HepG2 (cell line): ENCODE results near the gene MPO. TPM values are rescaled to one million over a fixed set of nuclear protein-coding genes. Genes with fewer than 3 reads are reported as not detected.
A peak's percentile ranks its signal among the peaks of the same experiment; 100 is the strongest.

Experiments
- ELF3 ChIP-seq: IDR thresholded peaks from 2 replicates; pipeline ENCODE4 v1.6.1; 2016; ENCODE audit warnings: missing genetic modification reagents, missing compliant biosample characterization
- ERF ChIP-seq: IDR thresholded peaks from 2 replicates; pipeline ENCODE4 v1.6.1; 2018; ENCODE audit warnings: missing biosample characterization, missing genetic modification reagents
- GZF1 ChIP-seq: sonication (generic); formaldehyde crosslinking; IDR thresholded peaks from 2 replicates; pipeline ENCODE4 v1.5.1; 2020; ENCODE audit warnings: mild to moderate bottlenecking, missing genetic modification reagents
- HMG20B ChIP-seq: conservative IDR thresholded peaks from 2 replicates; pipeline ENCODE4 v1.6.1; 2016; ENCODE audit warnings: missing genetic modification reagents, missing compliant biosample characterization
- KLF12 ChIP-seq: sonication (generic); formaldehyde crosslinking; IDR thresholded peaks from 2 replicates; pipeline ENCODE4 v1.4.0; 2020; ENCODE audit warnings: missing genetic modification reagents, borderline replicate concordance
- MTF2 ChIP-seq: sonication (generic); formaldehyde crosslinking; IDR thresholded peaks from 2 replicates; pipeline ENCODE4 v1.5.0; 2020; ENCODE audit warnings: missing genetic modification reagents, borderline replicate concordance
- NCOA5 ChIP-seq: sonication (generic); formaldehyde crosslinking; IDR thresholded peaks from 2 replicates; pipeline ENCODE4 v1.4.0; 2020; ENCODE audit warnings: missing genetic modification reagents
- NFATC3 ChIP-seq: sonication (generic); formaldehyde crosslinking; IDR thresholded peaks from 2 replicates; pipeline ENCODE4 v1.5.1; 2020; ENCODE audit warnings: mild to moderate bottlenecking, missing genetic modification reagents
- NFE2 ChIP-seq: sonication (generic); formaldehyde crosslinking; IDR thresholded peaks from 2 replicates; pipeline ENCODE4 v1.4.0; 2020; ENCODE audit warnings: missing genetic modification reagents
- NFKB2 ChIP-seq: sonication (generic); formaldehyde crosslinking; IDR thresholded peaks from 2 replicates; pipeline ENCODE4 v1.4.0; 2020; ENCODE audit warnings: missing genetic modification reagents, borderline replicate concordance
- NFYC ChIP-seq: IDR thresholded peaks from 2 replicates; pipeline ENCODE4 v1.6.1; 2016; ENCODE audit warnings: missing genetic modification reagents, missing compliant biosample characterization
- NR2C2 ChIP-seq: sonication (generic); formaldehyde crosslinking; IDR thresholded peaks from 2 replicates; pipeline ENCODE4 v1.4.0; 2020; ENCODE audit warnings: missing genetic modification reagents, mild to moderate bottlenecking, moderate library complexity, borderline replicate concordance
- RBFOX2 ChIP-seq: fragments of 200-400 bp; formaldehyde crosslinking; IDR thresholded peaks from 2 replicates; pipeline ENCODE4 v1.6.1; 2017; ENCODE audit warnings: low read depth, mild to moderate bottlenecking, low read length
- TMF1 ChIP-seq: sonication (generic); formaldehyde crosslinking; IDR thresholded peaks from 2 replicates; pipeline ENCODE4 v1.8.1; 2022; ENCODE audit warnings: low read depth, missing genetic modification reagents
- ZBTB38 ChIP-seq: sonication (generic); formaldehyde crosslinking; IDR thresholded peaks from 2 replicates; pipeline ENCODE4 v1.5.1; 2020; ENCODE audit warnings: mild to moderate bottlenecking, missing genetic modification reagents
- ZBTB7B ChIP-seq: sonication (generic); formaldehyde crosslinking; IDR thresholded peaks from 2 replicates; pipeline ENCODE4 v1.4.0; 2020; ENCODE audit warnings: missing genetic modification reagents
- ZNF768 ChIP-seq: sonication (generic); formaldehyde crosslinking; IDR thresholded peaks from 2 replicates; pipeline ENCODE4 v1.4.0; 2020; ENCODE audit warnings: missing genetic modification reagents
- ZNF780A ChIP-seq: sonication (generic); formaldehyde crosslinking; IDR thresholded peaks from 2 replicates; pipeline ENCODE4 v1.8.0; 2022; ENCODE audit warnings: mild to moderate bottlenecking, missing genetic modification reagents, moderate library complexity
- ZNF83 ChIP-seq: sonication (generic); formaldehyde crosslinking; IDR thresholded peaks from 2 replicates; pipeline ENCODE4 v1.4.0; 2020; ENCODE audit warnings: missing genetic modification reagents, mild to moderate bottlenecking, borderline replicate concordance
- polyA plus RNA-seq, 8 experiments: library from polyadenylated mRNA; depleted of rRNA in 3 of 8; stranded (reverse) in 7 of 8; unstranded in 1 of 8; fragments of >200 nt; fragmentation: Illumina TruSeq in 4 of 8; extraction: Trizol in 4 of 8; gene quantifications; 2 replicates each; pipeline versions ENCODE4 v1.2.1 to v1.2.3, GENCODE V29; 2011 to 2016; ENCODE audit warnings: low read depth in 4 of 8, missing spikeins in 1 of 8, mixed read lengths in 1 of 8; ENCODE audit not compliant: insufficient read depth in 1 of 8
- total RNA-seq, 5 experiments: library from RNA; depleted of rRNA; stranded (reverse); fragments of >200 nt; fragmentation: Illumina TruSeq; extraction: Trizol; gene quantifications; 2 replicates each; pipeline ENCODE4 v1.2.3, GENCODE V29; 2016; ENCODE audit warnings: low read depth in 1 of 5
- TF ChIP-seq, protein P1 (sequence below): IDR thresholded peaks from 2 replicates; pipeline ENCODE4 v1.6.1; 2016; ENCODE audit warnings: low read depth, borderline replicate concordance
- TF ChIP-seq, protein P2 (sequence below): sonication (generic); formaldehyde crosslinking; IDR thresholded peaks from 2 replicates; pipeline ENCODE4 v1.4.0; 2020; ENCODE audit warnings: missing genetic modification reagents, borderline replicate concordance
- TF ChIP-seq, protein P3 (sequence below): sonication (generic); formaldehyde crosslinking; IDR thresholded peaks from 2 replicates; pipeline ENCODE4 v1.4.0; 2020; ENCODE audit warnings: missing genetic modification reagents
- TF ChIP-seq, protein P4 (sequence below): fragments of 450-650 bp; IDR thresholded peaks from 2 replicates; pipeline ENCODE4 v1.6.1; 2017

The MPO gene
- total and polyA plus RNA-seq, 2 of the 13 experiments (the other 11 are each of a cell fraction or from before 2014, with no cell fraction given) = not detected

DNA sequence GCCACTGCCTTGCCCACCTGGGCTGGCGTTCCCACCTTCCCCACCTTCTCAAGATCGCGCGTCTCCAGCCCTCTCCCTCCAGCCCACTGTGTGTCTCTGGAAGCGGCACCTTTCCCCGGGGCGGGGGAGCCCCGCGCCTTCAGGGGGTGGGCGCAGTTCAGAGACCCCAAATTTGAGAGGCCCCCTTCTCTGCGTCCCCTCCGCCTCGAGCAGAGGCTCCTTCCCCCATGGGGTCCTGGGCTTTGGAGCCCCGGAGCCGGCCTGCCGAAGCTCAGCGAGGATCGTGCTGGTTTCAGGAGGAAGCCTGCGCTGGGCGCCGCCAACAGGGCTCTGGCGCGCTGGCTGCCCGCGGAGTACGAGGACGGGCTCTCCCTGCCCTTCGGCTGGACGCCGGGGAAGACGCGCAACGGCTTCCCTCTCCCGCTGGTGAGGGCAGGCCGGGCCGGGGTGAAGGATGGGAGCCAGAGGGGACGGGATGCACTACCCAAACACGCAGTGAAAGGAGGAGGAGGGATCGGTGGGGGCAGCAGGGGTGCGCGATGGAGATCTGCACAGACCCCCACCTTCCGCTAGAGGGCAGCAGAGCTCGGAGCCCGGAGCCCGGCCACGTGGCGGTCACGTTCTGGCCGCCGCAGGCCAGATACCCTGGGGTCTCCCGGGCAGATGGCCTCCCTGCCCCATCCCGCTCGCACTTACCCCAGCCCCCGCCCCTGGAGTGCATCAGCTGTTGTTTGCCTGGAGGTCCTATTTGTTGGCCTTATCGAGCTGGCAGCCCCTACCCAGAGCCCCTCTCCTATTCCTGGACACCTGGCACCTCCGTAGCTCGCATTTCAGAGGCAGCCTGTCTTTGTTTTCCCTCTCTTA, 31.2 kb downstream of the MPO start (continued):
- TF ChIP-seq MTF2 (CRISPR knock-in tag) (no peak), ZNF83 (CRISPR knock-in tag) (0 out of 2 replicates have a peak, but pooled peaks have one; percentile 58), HMG20B (CRISPR knock-in tag) (0 out of 2 replicates have a peak, but pooled peaks have one; percentile 17), ERF (CRISPR knock-in tag) (peak; percentile 83), NFYC (CRISPR knock-in tag) (no peak), KLF12 (0 out of 2 replicates have a peak, but pooled peaks have one; percentile 27), NFKB2 (peak; percentile 95; the same call in 1 of the 2 replicates), NCOA5 (CRISPR knock-in tag) (no peak), NFE2 (no peak), RBFOX2 (peak; percentile 29; the same call in 1 of the 2 replicates), TMF1 (CRISPR knock-in tag) (peak; percentile 94), NFATC3 (CRISPR knock-in tag) (0 out of 2 replicates have a peak, but pooled peaks have one; percentile 32), ZNF780A (CRISPR knock-in tag) (peak; percentile 81), NR2C2 (no peak), ZNF768 (peak; percentile 73; the same call in 1 of the 2 replicates), ZBTB7B (CRISPR knock-in tag) (0 out of 2 replicates have a peak, but pooled peaks have one; percentile 43), GZF1 (CRISPR knock-in tag) (peak; percentile 87), ZBTB38 (peak; percentile 61; the same call in 1 of the 2 replicates), ELF3 (CRISPR knock-in tag) (no peak)
- TF ChIP-seq, protein P1, sequence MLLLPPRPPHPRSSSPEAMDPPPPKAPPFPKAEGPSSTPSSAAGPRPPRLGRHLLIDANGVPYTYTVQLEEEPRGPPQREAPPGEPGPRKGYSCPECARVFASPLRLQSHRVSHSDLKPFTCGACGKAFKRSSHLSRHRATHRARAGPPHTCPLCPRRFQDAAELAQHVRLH = 0 out of 2 replicates have a peak, but pooled peaks have one; percentile 65
- TF ChIP-seq, protein P2, sequence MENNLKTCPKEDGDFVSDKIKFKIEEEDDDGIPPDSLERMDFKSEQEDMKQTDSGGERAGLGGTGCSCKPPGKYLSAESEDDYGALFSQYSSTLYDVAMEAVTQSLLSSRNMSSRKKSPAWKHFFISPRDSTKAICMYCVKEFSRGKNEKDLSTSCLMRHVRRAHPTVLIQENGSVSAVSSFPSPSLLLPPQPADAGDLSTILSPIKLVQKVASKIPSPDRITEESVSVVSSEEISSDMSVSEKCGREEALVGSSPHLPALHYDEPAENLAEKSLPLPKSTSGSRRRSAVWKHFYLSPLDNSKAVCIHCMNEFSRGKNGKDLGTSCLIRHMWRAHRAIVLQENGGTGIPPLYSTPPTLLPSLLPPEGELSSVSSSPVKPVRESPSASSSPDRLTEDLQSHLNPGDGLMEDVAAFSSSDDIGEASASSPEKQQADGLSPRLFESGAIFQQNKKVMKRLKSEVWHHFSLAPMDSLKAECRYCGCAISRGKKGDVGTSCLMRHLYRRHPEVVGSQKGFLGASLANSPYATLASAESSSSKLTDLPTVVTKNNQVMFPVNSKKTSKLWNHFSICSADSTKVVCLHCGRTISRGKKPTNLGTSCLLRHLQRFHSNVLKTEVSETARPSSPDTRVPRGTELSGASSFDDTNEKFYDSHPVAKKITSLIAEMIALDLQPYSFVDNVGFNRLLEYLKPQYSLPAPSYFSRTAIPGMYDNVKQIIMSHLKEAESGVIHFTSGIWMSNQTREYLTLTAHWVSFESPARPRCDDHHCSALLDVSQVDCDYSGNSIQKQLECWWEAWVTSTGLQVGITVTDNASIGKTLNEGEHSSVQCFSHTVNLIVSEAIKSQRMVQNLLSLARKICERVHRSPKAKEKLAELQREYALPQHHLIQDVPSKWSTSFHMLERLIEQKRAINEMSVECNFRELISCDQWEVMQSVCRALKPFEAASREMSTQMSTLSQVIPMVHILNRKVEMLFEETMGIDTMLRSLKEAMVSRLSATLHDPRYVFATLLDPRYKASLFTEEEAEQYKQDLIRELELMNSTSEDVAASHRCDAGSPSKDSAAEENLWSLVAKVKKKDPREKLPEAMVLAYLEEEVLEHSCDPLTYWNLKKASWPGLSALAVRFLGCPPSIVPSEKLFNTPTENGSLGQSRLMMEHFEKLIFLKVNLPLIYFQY (CRISPR knock-in tag) = peak; percentile 23; the same call in 1 of the 2 replicates
- TF ChIP-seq, protein P3, sequence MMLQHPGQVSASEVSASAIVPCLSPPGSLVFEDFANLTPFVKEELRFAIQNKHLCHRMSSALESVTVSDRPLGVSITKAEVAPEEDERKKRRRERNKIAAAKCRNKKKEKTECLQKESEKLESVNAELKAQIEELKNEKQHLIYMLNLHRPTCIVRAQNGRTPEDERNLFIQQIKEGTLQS (CRISPR knock-in tag) = 0 out of 2 replicates have a peak, but pooled peaks have one; percentile 34
- TF ChIP-seq, protein P4, sequence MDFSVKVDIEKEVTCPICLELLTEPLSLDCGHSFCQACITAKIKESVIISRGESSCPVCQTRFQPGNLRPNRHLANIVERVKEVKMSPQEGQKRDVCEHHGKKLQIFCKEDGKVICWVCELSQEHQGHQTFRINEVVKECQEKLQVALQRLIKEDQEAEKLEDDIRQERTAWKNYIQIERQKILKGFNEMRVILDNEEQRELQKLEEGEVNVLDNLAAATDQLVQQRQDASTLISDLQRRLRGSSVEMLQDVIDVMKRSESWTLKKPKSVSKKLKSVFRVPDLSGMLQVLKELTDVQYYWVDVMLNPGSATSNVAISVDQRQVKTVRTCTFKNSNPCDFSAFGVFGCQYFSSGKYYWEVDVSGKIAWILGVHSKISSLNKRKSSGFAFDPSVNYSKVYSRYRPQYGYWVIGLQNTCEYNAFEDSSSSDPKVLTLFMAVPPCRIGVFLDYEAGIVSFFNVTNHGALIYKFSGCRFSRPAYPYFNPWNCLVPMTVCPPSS = no peak
